Right ventricle myocardium superior (tissue), 1 donor: ENCODE measurements around the gene SOCS6. TPM values are rescaled to one million over a fixed set of nuclear protein-coding genes. Genes with fewer than 3 reads are reported as not detected.

Experiments
- ATAC-seq: fragments of 200-7000 bp; cut with Tn5 transposase; one replicate; pipeline ENCODE4 v1.9.1; 2020; ENCODE audit warnings: mild to moderate bottlenecking; ENCODE audit not compliant: poor library complexity
- DNase-seq: peaks from one replicate; pipeline ENCODE4 v3.0.0-alpha.2; 2020
- intact Hi-C: fragments of 100-400 bp; cut with DNase I; formaldehyde crosslinking; loops from one replicate; pipeline ENCODE4 v1.11.2; 2022
- total RNA-seq: library from RNA; stranded (reverse); fragmentation: NEBNext Ultra II Directional; extraction: Animal tissue kit (Norgen Biotek cat#: 25700); gene quantifications from one replicate; pipeline ENCODE4 v1.2.1, GENCODE V29; 2021
- donor health status: DM: no; HTN: yes; CAD: no; lungs with severe emphysema.

SOCS6 gene
- total RNA-seq, 1 donor from 2014 or later, result 22.4 TPM

DNA sequence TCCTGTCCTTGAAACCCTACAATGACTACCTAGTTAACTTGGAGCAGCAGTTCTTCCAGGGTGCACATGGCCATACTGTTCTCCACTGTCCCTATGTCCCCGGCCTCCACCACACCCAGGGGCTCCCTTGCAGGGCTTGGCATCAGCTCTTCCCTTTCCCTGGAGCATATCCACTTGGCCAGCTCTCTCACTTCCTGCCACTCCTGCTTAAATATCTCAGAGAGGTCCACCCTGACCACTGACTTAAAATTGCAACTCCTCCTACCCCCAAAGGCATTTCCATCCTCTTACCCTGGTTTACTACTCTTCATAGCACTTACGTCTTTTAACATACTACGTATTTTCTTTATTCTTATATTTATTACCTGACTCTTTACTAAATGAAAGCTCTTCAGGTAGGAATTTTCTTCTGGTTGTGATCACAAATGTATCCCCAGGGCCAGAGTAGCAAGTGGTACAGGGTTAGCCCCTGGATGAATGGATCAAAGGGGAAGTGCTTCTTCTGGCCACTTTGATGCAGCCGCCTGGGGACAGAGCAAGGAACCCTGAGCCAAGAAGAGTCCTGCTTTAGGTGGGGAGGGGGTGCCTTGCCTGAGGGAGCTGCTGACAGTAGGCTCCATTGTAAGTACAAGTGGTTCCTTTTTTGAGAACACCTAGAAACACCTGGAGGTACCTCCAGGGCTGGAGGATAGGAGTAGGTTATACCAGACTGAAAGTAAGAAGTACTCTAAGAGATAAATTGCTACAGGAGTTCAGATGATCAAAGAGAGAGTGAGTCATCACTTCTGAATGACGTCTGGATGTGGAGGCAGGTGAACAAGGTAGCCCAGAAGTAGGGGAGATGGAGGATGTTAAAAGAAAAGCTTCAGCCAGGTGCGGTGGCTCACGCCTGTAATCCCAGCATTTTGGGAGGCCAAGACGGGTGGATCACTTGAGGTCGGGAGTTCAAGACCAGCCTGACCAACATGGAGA, 82.2 kb downstream of the SOCS6 start:
- intact Hi-C loops, result no loop called here
- no peak for DNase-seq
- no peak for ATAC-seq

DNA sequence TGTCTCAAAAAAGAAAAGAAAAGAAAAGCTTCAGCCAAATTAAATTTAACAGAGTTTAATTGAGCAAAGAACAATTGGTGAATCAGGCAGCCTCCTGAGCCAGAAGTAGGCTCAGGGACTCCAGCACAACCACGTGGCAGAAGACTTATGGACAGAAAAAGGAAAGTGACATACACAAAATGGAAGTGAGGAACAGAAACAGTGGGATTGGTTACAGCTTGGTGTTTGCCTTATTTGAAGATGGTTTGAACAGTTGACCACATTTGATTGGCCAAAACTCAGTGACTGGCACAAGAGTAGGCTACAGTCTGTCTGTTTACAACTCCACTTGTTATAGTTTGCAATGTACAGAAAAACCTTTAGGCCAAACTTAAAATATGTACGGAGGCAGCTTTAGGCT, 83.1 kb downstream of the SOCS6 start:
- DNase-seq (no peak), ATAC-seq (no peak)
- intact Hi-C loops, result no loop called here

DNA sequence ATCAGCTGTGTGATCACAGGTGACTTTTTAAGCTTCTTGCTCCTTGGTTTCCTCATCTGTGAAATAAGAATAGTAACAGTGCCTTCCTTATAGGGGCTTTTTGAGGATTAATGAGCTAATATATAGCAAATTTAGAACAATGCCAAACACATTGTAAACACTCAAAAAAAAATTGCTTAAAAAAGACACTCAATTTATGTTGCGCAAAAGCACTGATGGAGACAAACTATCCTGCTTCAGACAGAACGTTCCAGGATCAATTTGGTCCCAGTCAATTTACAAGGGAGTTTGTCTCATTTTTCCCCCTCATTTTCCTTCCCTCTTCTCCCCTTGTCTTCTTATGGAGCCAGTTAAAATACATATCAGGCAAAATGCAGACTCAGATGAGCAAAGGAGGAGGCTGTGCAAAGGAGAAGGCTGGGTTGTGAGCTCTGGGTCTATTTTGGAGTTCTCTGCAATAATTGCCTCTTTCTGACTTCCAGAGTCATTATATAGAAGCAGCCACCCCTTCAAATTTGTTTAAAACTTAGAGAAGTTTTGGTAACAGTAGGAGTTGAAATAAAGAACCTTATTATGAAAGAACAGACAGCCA, 83.7 kb downstream of the SOCS6 start:
- intact Hi-C loops, result no loop called here
- ATAC-seq, result no peak
- DNase-seq, result no peak

DNA sequence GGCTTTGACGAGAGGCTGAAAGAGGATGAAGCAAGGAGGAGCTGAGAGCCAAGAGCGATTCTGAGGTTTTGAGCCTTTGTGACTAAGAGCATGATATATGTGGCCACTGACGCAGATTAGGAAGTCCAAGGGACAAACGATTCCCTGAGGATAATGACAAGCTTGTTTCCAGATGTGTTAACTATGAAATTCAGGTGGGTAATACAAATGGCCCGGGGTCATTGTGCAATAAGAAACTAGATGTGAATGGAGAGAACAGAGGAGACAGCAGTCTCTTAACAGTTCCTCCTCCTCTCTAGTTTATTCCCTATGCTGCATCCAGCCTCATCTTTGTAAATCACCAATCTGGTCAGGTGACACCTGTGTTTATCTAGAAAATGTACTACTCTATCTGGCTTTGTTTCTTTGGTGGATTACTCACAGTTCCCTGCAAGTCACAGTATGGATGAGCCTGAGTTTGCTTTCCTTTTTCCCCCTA, 84.2 kb downstream of the SOCS6 start:
- intact Hi-C loops, result no loop called here
- DNase-seq (no peak), ATAC-seq (no peak)

DNA sequence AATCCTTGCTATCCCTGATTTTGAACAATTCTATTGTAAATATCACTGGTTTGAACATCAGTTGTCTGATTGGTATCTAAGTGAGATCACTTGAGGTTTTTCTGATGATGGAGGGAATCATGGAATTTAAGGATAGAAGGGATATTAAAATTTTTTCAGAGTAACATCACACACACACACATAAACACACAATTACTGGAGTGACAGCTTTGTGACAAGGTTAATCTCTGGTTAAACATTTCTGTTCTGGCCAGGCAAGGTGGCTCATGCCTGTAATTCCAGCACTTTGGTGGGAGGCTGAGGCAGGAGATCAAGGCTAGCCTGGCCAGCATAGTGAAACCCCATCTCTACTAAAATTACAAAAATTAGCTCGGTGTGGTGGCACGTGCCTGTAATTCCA, 85.3 kb downstream of the SOCS6 start:
- ATAC-seq, result no peak
- intact Hi-C loops, result no loop called here
- no peak for DNase-seq

DNA sequence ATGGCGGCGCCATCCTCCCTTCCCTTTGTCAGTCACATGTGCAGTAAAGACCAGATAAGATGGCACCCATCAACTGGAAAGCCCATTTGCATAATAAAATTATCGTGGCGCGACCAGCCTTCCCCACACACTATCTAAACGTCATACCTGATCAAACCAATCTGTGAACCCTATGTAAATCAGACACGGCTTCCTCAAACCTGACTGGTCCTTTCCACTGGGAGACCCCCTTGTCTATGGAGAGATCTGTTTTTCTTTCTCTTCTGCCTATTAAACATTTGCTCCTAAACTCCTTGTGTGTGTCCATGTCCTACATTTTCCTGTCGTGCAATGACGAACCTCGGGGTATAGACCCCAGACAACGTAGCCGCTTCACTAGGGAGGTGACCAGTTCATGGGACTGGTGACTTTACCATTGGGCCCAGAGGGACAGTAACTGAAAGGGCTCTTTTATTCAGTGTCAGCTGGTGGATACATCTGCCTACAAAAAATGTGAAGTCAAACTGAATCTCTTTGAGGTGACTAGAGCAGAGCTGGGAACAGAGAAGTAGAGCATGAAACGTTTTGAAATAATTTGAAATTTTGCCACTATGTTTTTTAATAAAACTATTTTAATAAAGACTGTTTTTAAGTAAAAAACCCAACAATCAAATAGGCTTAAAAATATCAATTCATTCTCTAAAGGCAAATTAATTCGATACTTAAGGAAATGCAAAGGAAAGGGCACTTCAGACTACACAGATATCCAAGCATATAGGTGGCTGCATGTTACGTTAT, 87.5 kb downstream of the SOCS6 start:
- ATAC-seq, result no peak
- no peak for DNase-seq
- intact Hi-C loops, result no loop called here

DNA sequence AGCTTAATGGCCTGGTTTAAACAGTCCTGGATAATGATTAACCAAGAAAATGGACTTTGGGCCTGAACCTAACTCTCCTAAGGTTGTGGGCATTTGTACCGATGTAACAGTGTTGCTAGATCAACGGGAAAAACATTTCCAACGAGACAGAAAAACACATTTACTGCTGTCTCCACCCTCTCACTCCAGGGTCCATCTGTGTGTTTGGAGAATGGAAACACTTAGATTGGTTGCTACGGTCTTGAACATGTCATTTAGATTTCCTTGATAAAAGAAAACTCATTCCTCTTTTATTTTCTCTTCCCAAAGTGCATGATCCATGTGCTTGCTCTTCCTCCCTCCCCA, 88.0 kb downstream of the SOCS6 start:
- ATAC-seq, result peak; percentile 29
- intact Hi-C loops, result no loop called here
- DNase-seq, result no peak

DNA sequence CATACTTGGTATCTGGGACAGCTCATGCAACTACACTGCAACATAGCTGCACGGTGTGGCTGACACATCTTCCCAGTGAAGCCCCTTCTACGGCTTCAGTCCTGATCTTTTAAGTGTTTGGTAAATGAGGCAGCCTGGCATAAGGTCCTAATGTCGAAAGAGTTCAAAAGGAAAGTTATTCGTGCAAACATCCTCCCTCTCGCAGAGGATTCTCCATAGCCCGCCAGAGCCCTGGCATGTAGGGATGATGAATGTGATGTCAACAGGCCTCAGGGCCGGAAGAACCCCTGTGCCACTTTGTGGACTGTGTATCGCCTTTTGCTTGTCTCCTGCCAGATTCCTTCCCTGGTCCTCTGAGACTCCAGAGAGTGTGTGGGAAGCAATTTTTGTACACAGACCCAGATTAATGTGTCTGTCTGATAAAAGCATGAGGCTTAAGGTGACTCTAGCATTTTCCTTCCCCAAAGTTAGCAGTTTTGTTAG, 88.5 kb downstream of the SOCS6 start:
- intact Hi-C loops, result no loop called here
- no peak for DNase-seq
- no peak for ATAC-seq

DNA sequence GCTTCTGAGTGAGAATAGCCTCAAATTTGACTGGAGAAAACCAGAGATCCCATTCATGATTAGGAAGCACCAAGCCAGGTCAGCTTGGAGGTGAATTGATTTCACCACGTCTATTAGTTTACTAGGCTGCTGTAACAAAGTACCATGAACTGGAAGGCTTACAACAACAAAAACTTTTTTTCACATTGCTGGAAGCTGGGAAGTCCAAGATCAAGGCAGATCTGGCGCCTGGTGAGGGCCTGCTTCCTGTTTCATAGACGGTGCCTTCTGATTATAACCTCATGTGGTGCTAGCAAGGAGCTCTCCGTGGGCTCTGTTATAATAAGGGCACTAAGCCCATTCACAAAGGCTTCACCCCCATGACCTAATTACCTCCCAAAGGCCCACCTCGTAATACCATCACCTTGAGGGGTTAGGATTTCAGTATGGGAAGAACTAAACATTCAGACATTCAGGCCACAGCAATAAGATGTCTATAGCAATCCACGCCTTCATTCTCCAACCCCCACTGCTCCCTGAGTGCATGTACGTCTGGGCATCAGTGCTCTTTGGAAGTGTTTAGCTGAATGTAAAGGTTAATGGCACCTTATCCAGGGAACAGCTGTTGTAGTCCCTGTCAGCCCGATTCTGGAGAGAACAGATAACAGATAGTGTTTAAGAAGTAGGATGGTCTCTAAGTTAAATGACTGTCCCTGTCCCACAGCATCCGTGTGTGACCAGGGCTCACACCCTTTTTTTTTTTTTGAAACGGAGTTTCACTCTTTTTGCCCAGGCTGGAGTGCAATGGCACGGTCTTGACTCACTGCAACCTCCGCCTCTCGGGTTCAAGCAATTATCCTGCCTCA, 89.2 kb downstream of the SOCS6 start:
- ATAC-seq (no peak), DNase-seq (no peak)
- intact Hi-C loops, result no loop called here

Other genes with a start within 250 kb of the SOCS6 start
- gene RTTN, start 83.4 kb upstream of the SOCS6 start, total RNA-seq, result 11.1 TPM